ENCODE measurements around the gene FSTL3. TPM values are rescaled to one million over a fixed set of nuclear protein-coding genes. Genes with fewer than 3 reads are reported as not detected.

FSTL3 gene
- total and polyA plus RNA-seq, 2 of the 8 experiments (the other 6 are each of a cell fraction or from before 2014, with no cell fraction given), result 8.1 to 11.8 TPM

- peaks cover 0 to 5% of the 10 kb centered on the region in 2 experiments for H4K20me1 ChIP-seq (replicated peaks in 1 of 2; ENCODE audit: control insufficient read depth in 1 of 2, insufficient read depth in 2 of 2, low read length in 2 of 2)
- H2BK120ac ChIP-seq (replicated peaks; ENCODE audit: low read depth, low read length), result no peak overlapping the region
- H3K9me3 ChIP-seq (ENCODE audit: insufficient read depth in 2 of 2, low read depth in 1 of 2, low read length in 1 of 2), result peaks cover 4 to 6% of the 10 kb centered on the region in 2 experiments; a peak in 2 of 4 replicates
- H3K4me1 ChIP-seq (replicated peaks in 1 of 4; ENCODE audit: control insufficient read depth in 3 of 4, insufficient read depth in 4 of 4, low read length in 3 of 4), result peaks cover 1 to 10% (median 4%) of the 10 kb centered on the region in 4 experiments
- no peak overlapping the region for H2BK15ac ChIP-seq (ENCODE audit: low read length)
- H4K91ac ChIP-seq (replicated peaks; ENCODE audit: insufficient read length, low read length), result no peak overlapping the region
- no peak overlapping the region for H3K4me2 ChIP-seq (ENCODE audit: insufficient read depth in 1 of 2, low read depth in 2 of 2, low read length in 2 of 2)
- POLR2A ChIA-PET (ENCODE audit: partially characterized antibody), result interaction anchor here (0.8 kb wide), 1 partner anchor 10 kb away, joined by 4 read pairs; no protein-coding TSS in a partner anchor
- no peak for DNase-seq (ENCODE audit: low read depth in 1 of 2, low spot score in 2 of 2)
- H4K8ac ChIP-seq (ENCODE audit: extremely low read depth, insufficient read depth, low read length), result no peak overlapping the region
- no peak overlapping the region for H3K56ac ChIP-seq (replicated peaks; ENCODE audit: insufficient read length, low read depth, low read length)
- H3K23me2 ChIP-seq (ENCODE audit: low read depth, low read length), result peaks cover 2% of the 10 kb centered on the region; the same call in 1 of the 2 replicates
- no peak overlapping the region for H3K4me3 ChIP-seq (ENCODE audit: extremely low read depth in 1 of 4, insufficient read depth in 2 of 4, low read depth in 3 of 4, low read length in 4 of 4)
- WGBS, 2 experiments (ENCODE audit: extremely low coverage in 1 of 2, insufficient coverage in 1 of 2, insufficient read length in 1 of 2, insufficient replicate concordance in 2 of 2, low coverage in 1 of 2, low lambda C conversion rate in 2 of 2, missing lambda C conversion rate in 1 of 2), result 63% methylated on average over 8 of the region's 8 CpGs; no CpG with 5 or more reads in 1 of the 2 experiments
- peaks cover 0 to 2% (median 0%) of the 10 kb centered on the region in 4 experiments; a peak in 2 of 7 replicates for H3K27me3 ChIP-seq (replicated peaks in 1 of 4; ENCODE audit: control insufficient read depth in 3 of 4, extremely low read depth in 1 of 4, insufficient read depth in 3 of 4, low read length in 3 of 4)
- H3K79me2 ChIP-seq (ENCODE audit: control insufficient read depth in 1 of 2, insufficient read depth in 2 of 2, low read length in 2 of 2), result no peaks in the 10 kb centered on the region
- no peak overlapping the region for H3K23ac ChIP-seq (ENCODE audit: insufficient read length)
- no peak overlapping the region for H3K4ac ChIP-seq (replicated peaks; ENCODE audit: insufficient read length, low read depth, low read length)
- FAIRE-seq, result no peak
- H3K9ac ChIP-seq (replicated peaks in 1 of 4; ENCODE audit: extremely low read depth in 1 of 4, low read depth in 3 of 4, low read length in 3 of 4), result no peak overlapping the region; a peak in 1 of 7 replicates
- no peak overlapping the region for H2BK20ac ChIP-seq (ENCODE audit: low read length)
- no peak overlapping the region for H2BK5ac ChIP-seq (ENCODE audit: low read depth, low read length)
- H3K27ac ChIP-seq (ENCODE audit: low read depth, low read length), result no peak overlapping the region
- no peak overlapping the region for H2BK12ac ChIP-seq (ENCODE audit: low read depth, low read length)
- H2AK5ac ChIP-seq (ENCODE audit: low read depth, low read length), result no peak overlapping the region
- CTCF ChIA-PET (ENCODE audit: partially characterized antibody), result interaction anchor here (0.5 to 1.8 kb wide), 8 partner anchors 13 to 44 kb away, joined by 3 to 6 read pairs (median 3); no protein-coding TSS in a partner anchor
- no peak overlapping the region for H4K5ac ChIP-seq (ENCODE audit: insufficient read length, low read depth, low read length)
- H3K36me3 ChIP-seq (ENCODE audit: control insufficient read depth in 2 of 4, insufficient read depth in 4 of 4, low read length in 3 of 4), result no peaks in the 10 kb centered on the region
- no peak overlapping the region for H3K14ac ChIP-seq (ENCODE audit: insufficient read length)
- no peaks in the 10 kb centered on the region; the same call in 1 of the 2 replicates for H3K79me1 ChIP-seq (ENCODE audit: low read depth, low read length)
- H2AFZ ChIP-seq (ENCODE audit: low read length), result no peak overlapping the region
- no peak overlapping the region for H3K18ac ChIP-seq (ENCODE audit: extremely low read depth, low read length)
- no peak for TF ChIP-seq RXRA (IDR thresholded peaks at IDR 0.05; ENCODE audit: insufficient read depth, low read depth, low read length)
- no peak for TF ChIP-seq JUN (IDR thresholded peaks at IDR 0.05; ENCODE audit: low read depth, low read length)
- no peak for TF ChIP-seq SP4 (IDR thresholded peaks at IDR 0.05; ENCODE audit: low read length)
- no peak for TF ChIP-seq CHD1 (IDR thresholded peaks at IDR 0.05; ENCODE audit: low read depth, low read length)
- TF ChIP-seq POLR2A (IDR thresholded peaks at IDR 0.05; ENCODE audit: control extremely low read depth in 1 of 2, low read depth in 2 of 2, low read length in 2 of 2), result no peak
- no peak for TF ChIP-seq KDM1A (IDR thresholded peaks at IDR 0.05; ENCODE audit: borderline replicate concordance, low read length)
- TF ChIP-seq, protein P1, sequence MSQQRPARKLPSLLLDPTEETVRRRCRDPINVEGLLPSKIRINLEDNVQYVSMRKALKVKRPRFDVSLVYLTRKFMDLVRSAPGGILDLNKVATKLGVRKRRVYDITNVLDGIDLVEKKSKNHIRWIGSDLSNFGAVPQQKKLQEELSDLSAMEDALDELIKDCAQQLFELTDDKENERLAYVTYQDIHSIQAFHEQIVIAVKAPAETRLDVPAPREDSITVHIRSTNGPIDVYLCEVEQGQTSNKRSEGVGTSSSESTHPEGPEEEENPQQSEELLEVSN (IDR thresholded peaks at IDR 0.05), result no peak
- no peak for TF ChIP-seq TAF7 (optimal IDR thresholded peaks at IDR 0.05; ENCODE audit: borderline replicate concordance, low read depth, low read length)
- TF ChIP-seq CREB1 (IDR thresholded peaks at IDR 0.05), result no peak
- no peak for TF ChIP-seq RFX5 (IDR thresholded peaks at IDR 0.05; ENCODE audit: borderline replicate concordance, low read depth, low read length)
- TF ChIP-seq, protein P2, sequence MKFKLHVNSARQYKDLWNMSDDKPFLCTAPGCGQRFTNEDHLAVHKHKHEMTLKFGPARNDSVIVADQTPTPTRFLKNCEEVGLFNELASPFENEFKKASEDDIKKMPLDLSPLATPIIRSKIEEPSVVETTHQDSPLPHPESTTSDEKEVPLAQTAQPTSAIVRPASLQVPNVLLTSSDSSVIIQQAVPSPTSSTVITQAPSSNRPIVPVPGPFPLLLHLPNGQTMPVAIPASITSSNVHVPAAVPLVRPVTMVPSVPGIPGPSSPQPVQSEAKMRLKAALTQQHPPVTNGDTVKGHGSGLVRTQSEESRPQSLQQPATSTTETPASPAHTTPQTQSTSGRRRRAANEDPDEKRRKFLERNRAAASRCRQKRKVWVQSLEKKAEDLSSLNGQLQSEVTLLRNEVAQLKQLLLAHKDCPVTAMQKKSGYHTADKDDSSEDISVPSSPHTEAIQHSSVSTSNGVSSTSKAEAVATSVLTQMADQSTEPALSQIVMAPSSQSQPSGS (IDR thresholded peaks at IDR 0.05; ENCODE audit: low read length), result no peak
- no peak for TF ChIP-seq SIX5 (IDR thresholded peaks at IDR 0.05; ENCODE audit: low read depth, low read length)
Measured at GRCh38 chr19:711254-711653, 35.1 kb downstream of the FSTL3 start.
